ENCODE data around the gene SMYD3.

SMYD3 gene

DNA sequence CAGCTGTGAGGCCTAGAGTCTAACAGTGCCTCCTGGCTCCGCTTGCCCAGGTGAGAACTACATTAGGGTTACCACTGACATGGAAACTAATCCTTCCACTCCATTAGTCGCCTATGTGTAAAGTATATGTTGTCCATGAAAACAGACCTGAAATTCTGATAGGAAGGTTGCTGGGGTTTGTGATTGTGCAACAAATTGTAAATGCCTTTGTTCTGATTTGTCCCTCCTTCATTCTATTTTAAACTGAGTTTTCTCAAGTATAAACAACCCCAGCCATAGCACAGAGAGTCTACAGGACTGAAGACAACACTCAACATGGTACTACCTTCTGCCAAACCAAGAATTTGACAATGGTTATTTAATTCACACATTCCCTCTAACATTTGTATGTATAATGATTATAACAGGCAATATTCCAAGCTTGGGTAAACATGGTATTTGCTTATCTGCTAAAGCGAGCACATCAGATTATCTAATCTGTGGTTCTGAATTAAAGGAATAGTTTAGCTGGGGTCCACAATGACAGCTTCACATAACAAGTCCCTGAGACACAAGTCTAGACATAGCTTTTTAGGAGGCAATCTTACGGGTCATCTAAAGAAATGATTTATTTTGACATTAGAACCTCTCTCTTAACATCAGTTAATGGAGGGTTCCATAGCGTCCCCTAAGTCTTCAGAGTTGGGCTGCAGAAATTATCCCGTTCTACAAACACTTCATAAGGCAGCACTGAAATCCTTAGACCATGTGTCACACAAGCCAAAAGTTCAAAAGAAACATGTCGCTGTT is 633.0 kb downstream of the SMYD3 start:
- H3K27ac Mint-ChIP-seq, result no peak overlapping the region
- peaks cover 14% of the 10 kb centered on the region for H3K36me3 Mint-ChIP-seq
- H3K4me3 Mint-ChIP-seq, result no peak overlapping the region
- H3K9me3 Mint-ChIP-seq (ENCODE audit: low read depth), result no peaks in the 10 kb centered on the region
- no peaks in the 10 kb centered on the region for H3K4me1 Mint-ChIP-seq (ENCODE audit: low read depth)
- H3K27me3 Mint-ChIP-seq, result no peaks in the 10 kb centered on the region

DNA sequence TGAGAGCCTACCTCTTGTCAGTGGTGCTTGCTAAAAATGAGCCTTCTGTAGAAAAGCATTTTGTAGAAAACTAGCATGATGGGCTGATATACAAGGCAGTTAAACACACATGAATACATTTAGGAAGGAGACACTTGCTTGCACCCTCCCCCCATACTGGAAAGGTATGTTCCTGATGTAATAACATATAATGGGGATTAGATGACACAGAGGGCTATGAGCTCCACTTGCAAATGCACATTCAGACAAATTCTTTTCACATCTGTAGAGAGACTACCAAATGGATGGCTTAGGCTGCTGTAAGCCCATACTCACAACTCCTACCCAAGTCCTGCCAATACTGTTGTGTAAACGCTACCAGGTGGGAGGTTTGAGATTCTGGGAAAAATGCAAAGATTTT is 634.0 kb downstream of the SMYD3 start:
- Mint-ChIP-seq H3K27ac (no peak overlapping the region), H3K36me3 (peaks cover 14% of the 10 kb centered on the region), H3K27me3 (no peaks in the 10 kb centered on the region), H3K4me3 (no peak overlapping the region), H3K4me1 (ENCODE audit: low read depth) (no peaks in the 10 kb centered on the region), H3K9me3 (ENCODE audit: low read depth) (no peaks in the 10 kb centered on the region)

DNA sequence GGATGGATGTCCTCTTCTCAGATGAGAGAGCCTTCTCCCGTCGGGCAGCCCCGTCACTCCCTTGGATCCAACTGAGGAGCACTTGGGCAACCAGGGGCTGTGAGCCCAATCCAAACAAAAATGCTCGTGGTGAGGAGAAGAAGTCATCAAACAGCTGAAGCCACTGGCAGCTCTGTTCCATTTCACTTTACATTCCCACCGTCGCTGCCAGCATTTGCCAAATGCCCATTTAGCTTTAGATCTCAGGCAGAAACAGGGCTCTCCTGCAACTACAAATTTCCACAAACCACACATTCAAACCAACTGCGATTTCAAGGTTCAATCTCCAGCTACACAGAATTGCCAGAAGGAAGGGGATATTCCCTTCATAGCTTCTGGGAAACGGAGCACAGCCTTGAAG is 634.6 kb downstream of the SMYD3 start:
- no peak overlapping the region for H3K27ac Mint-ChIP-seq
- H3K4me1 Mint-ChIP-seq (ENCODE audit: low read depth), result no peaks in the 10 kb centered on the region
- H3K36me3 Mint-ChIP-seq, result peaks cover 14% of the 10 kb centered on the region
- H3K9me3 Mint-ChIP-seq (ENCODE audit: low read depth), result no peaks in the 10 kb centered on the region
- H3K4me3 Mint-ChIP-seq, result no peak overlapping the region
- no peaks in the 10 kb centered on the region for H3K27me3 Mint-ChIP-seq

DNA sequence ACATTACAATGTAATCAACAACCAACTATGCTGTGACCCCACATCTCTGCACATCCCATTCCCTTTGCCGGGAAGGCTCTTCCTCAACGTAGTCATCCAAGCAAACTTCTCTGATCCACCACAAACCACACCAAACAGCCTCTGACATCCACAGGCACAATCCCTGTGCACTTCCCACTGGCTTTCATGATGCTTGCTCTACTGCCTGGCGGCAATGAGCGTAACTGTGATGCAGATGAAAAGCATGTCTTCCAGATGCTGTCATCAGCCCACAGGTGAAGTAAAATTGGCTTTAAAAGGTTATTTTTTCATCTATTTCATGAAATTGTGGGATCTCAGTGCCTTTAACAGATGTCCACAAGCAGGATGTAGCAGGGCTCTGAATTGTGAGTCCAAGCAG is 635.2 kb downstream of the SMYD3 start:
- Mint-ChIP-seq H3K27me3 (no peaks in the 10 kb centered on the region), H3K27ac (no peak overlapping the region), H3K4me1 (ENCODE audit: low read depth) (no peaks in the 10 kb centered on the region), H3K36me3 (peaks cover 14% of the 10 kb centered on the region), H3K9me3 (ENCODE audit: low read depth) (no peaks in the 10 kb centered on the region), H3K4me3 (no peak overlapping the region)

DNA sequence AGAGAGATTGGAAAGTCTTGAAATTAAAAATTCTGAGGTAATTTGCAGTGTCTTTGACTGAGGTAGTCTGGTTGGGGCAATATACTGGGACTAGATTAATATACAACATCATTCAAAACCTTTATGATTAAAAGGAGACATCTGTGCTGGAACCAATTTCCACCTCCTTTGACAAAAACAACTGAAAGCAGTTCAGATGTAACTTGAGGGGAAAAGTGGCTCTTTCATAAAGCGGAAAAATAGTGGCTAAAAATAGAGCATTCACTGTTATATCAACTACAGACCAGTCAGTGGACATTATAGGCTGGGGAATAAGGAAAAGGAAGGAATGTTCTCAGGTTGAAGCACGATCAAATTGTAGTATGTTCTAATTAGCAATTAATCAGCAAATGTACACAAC is 635.9 kb downstream of the SMYD3 start:
- Mint-ChIP-seq H3K4me3 (no peak overlapping the region), H3K36me3 (peaks cover 14% of the 10 kb centered on the region), H3K9me3 (ENCODE audit: low read depth) (no peaks in the 10 kb centered on the region), H3K27me3 (no peaks in the 10 kb centered on the region), H3K27ac (no peak overlapping the region), H3K4me1 (ENCODE audit: low read depth) (no peaks in the 10 kb centered on the region)

DNA sequence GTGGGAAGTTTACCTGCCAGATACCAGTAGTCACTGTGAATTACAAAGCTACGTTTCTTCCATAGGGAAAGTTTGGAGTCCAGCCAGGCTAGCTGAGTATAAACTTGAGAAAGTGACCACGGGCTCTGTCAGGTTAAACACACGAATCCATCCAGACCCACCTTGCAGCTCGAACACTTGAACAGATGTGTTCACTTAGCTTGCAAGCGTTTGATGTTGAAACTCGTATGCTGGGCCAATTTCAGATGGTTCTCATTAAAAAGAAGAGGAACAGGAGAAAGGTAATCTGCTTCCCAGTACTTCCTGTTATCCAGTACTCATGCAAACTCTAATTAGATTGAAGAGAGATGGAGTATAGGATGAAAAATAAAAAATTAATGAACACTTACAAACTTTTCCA is 636.4 kb downstream of the SMYD3 start:
- H3K4me1 Mint-ChIP-seq (ENCODE audit: low read depth), result no peaks in the 10 kb centered on the region
- peaks cover 12% of the 10 kb centered on the region for H3K36me3 Mint-ChIP-seq
- no peaks in the 10 kb centered on the region for H3K27me3 Mint-ChIP-seq
- H3K27ac Mint-ChIP-seq, result no peak overlapping the region
- no peak overlapping the region for H3K4me3 Mint-ChIP-seq
- H3K9me3 Mint-ChIP-seq (ENCODE audit: low read depth), result no peaks in the 10 kb centered on the region

DNA sequence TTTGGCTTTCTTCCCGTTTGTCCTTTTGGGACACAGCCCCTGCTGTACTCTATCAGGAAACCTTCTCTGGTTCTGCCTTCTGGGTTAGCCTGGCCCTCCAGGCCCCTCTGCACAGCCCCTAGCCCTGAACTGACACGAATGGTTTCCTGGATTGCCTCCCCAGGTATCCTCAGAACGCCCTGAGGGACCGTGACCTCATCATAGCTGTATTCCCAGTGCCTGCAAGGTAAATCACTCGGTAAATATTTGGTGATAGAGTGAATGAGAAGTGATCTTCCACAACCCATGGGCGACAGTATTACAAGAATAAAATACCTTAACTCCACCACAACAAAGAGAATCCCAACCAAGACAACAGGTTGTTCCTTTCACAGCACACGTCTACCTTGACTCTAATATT is 637.2 kb downstream of the SMYD3 start:
- Mint-ChIP-seq H3K9me3 (ENCODE audit: low read depth) (no peaks in the 10 kb centered on the region), H3K36me3 (peaks cover 11% of the 10 kb centered on the region), H3K4me1 (ENCODE audit: low read depth) (no peaks in the 10 kb centered on the region), H3K27me3 (no peaks in the 10 kb centered on the region), H3K4me3 (no peak overlapping the region), H3K27ac (no peak overlapping the region)

DNA sequence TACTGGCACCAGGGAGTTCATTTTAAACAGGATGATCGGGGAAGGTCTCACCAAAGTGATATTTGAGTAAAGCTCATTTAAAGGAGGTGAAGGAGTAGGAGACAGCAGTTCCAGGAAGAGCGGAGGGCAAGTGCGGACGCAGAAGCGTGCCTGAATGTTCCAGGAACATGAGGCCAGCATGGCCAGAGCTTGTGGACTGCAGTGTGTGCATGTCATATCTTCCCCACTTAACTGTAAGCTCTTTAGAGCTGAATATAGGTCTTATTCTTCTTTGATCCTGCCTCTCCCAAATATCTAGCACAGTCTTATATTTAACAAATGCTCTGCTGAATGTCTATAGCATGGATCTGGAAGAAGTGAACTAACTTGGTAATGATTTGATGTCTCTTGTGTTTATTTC is 639.3 kb downstream of the SMYD3 start:
- H3K36me3 Mint-ChIP-seq, result peaks cover 26% of the 10 kb centered on the region
- no peaks in the 10 kb centered on the region for H3K27me3 Mint-ChIP-seq
- H3K4me3 Mint-ChIP-seq, result no peak overlapping the region
- H3K4me1 Mint-ChIP-seq (ENCODE audit: low read depth), result no peaks in the 10 kb centered on the region
- no peak overlapping the region for H3K27ac Mint-ChIP-seq
- H3K9me3 Mint-ChIP-seq (ENCODE audit: low read depth), result no peaks in the 10 kb centered on the region

DNA sequence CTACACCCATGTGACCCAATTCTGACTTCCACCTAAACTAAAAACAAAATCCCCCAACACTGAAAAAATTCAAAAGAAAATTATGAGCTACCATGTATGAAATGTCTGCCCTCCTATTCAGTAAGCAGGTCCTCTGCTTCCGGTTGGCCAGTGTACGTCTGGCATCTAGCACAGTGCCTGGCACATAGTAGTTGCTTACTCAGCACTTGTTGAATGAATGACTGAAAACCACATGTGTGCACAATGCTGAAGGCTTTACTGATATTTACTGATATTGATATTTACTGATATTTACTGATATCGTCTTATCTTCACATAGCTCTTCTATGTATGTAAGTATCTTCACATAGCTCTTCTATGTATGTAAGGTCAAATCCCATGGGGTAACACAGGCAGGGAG is 642.2 kb downstream of the SMYD3 start:
- Mint-ChIP-seq H3K4me1 (ENCODE audit: low read depth) (no peaks in the 10 kb centered on the region), H3K27me3 (no peaks in the 10 kb centered on the region), H3K4me3 (no peak overlapping the region), H3K36me3 (peaks cover 30% of the 10 kb centered on the region), H3K27ac (no peak overlapping the region), H3K9me3 (ENCODE audit: low read depth) (no peaks in the 10 kb centered on the region)

DNA sequence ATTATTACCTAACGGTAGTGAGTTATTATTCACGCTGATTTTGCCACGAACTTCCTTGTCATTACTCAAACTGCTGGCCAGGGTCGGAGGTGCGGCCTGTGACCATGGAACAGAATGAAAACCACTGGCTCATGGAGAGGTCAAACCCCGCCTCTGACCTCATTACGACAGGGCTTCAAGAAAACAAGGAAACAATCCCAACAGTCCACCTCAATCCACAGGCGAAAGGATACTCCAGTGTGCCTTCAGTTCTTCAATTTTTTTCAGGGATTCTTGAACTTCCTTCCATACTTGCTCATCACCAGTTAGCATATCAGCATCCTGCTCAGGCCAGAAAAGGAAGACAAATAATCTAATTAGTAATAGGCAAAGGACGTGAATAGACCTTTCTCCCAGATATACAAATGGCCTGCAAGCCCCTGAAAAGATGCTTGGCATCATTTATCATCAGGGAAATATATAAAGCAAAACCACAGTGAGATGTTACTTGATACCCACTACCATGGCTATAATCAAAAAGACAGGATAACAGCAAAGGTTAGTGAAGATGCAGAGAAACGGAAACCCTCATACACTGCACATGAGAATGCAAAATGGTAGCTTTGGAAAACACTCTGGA is 643.4 kb downstream of the SMYD3 start:
- H3K4me3 Mint-ChIP-seq, result no peak overlapping the region
- no peaks in the 10 kb centered on the region for H3K9me3 Mint-ChIP-seq (ENCODE audit: low read depth)
- peaks cover 33% of the 10 kb centered on the region for H3K36me3 Mint-ChIP-seq
- H3K27ac Mint-ChIP-seq, result no peak overlapping the region
- H3K27me3 Mint-ChIP-seq, result no peaks in the 10 kb centered on the region
- H3K4me1 Mint-ChIP-seq (ENCODE audit: low read depth), result no peaks in the 10 kb centered on the region

DNA sequence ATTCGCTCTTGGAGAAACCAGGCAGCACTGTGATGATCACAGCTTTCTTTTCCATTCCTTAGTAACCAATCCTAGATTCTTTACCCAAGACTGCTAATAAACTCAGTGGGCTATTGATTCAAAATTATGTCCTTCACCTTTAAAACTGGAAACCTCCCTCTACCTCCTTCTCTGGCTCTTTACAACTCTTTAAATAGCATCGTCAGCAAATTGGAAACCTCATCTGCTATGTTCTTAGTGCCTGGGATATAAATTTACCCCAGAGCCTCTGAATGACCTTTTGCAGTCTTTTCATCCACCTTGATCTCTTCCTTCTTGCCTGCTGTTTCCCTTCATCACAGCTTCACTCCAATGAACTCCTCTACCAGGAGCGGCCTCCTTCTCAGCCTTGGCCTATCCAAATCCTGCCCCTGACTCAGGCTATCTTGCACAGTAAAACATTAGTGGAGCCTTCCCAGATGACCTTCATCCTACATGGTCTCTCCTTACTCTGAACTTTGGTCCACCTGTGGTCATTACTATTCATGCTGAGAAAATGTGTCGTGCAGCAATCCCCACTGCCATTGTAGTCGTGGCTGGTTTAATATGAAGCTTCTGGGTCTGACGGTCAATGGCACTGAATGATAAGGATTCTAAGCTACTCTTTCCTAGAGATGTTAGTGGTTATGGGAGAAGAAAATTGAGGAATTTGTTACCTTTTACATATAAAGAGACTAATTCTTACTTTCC is 644.1 kb downstream of the SMYD3 start:
- Mint-ChIP-seq H3K36me3 (peaks cover 37% of the 10 kb centered on the region), H3K27ac (no peak overlapping the region), H3K27me3 (no peaks in the 10 kb centered on the region), H3K4me3 (no peak overlapping the region), H3K9me3 (ENCODE audit: low read depth) (no peaks in the 10 kb centered on the region), H3K4me1 (ENCODE audit: low read depth) (no peaks in the 10 kb centered on the region)

DNA sequence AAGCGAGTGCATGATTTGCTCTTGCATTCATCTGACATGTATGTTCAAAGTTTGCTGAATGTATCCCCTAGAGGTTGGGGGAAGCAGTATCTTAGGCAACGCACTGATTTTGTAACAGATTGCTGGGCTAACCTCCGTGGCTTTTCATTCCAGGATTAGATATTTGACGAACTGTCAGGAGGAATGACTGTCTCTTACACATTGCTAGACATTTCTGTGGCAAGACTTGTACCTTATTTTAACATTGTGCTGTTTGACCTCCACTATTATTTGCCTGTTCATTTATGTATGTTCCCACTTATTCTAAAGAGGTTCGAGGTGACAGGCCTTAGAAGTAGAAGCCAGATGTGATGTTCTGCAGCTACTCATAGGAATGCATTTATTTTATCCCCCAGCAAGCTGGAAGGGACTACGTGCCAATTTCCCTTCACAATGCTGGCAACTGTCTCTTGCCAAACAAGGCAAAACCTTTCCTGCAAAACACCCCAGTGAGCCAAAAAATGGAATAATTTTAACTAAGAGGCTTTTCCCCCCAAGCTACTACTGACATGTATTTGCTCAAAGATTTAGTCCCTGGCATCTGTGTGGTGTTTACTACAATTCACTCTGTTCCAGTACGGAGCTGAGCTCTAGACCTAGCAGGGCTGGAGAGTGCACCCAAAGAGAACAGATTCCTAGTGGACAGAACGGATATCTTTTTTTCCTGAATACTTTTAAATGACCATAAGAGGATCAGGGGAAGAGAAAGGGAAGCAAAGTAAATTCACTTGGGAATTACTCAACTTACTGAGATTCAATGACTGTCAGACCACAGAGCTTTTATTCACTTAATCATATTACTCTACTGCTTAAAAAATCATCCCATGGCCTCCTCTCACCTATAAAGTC is 646.2 kb downstream of the SMYD3 start:
- H3K4me3 Mint-ChIP-seq, result no peak overlapping the region
- peaks cover 52% of the 10 kb centered on the region for H3K36me3 Mint-ChIP-seq
- no peak overlapping the region for H3K27ac Mint-ChIP-seq
- no peaks in the 10 kb centered on the region for H3K9me3 Mint-ChIP-seq (ENCODE audit: low read depth)
- no peaks in the 10 kb centered on the region for H3K27me3 Mint-ChIP-seq
- no peaks in the 10 kb centered on the region for H3K4me1 Mint-ChIP-seq (ENCODE audit: low read depth)

DNA sequence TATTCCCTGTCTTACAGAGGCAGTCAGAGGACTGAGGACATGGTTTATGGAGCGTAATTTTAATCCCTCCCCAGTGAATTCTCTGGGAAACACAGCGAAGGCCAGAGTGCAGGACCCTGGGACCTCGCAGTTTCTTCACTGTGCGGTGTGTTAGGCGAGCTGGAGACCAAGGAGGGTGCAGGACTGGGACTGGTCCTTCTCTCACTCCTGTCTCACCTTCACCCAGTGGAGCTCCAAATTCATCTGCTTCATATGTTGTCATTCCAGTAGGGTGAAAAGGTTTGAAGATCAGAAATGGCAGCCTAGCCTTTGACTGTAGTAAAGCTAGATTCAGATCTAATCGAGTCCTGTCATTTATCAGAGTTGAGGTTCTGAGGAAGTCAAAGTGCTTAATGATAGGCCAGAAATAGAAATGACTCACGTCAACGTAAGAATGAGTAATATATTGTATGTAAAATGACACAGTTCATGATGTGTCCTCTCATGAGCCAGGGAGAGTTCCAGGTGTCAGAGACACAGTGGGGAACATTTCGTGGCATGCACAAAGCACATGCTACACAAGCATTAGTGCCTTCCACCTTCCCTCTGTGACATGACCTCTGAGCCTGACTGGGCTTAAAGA is 647.5 kb downstream of the SMYD3 start:
- H3K4me1 Mint-ChIP-seq (ENCODE audit: low read depth), result no peaks in the 10 kb centered on the region
- no peak overlapping the region for H3K27ac Mint-ChIP-seq
- H3K9me3 Mint-ChIP-seq (ENCODE audit: low read depth), result peaks cover 4% of the 10 kb centered on the region
- peaks cover 57% of the 10 kb centered on the region for H3K36me3 Mint-ChIP-seq
- H3K27me3 Mint-ChIP-seq, result no peaks in the 10 kb centered on the region
- H3K4me3 Mint-ChIP-seq, result no peak overlapping the region

DNA sequence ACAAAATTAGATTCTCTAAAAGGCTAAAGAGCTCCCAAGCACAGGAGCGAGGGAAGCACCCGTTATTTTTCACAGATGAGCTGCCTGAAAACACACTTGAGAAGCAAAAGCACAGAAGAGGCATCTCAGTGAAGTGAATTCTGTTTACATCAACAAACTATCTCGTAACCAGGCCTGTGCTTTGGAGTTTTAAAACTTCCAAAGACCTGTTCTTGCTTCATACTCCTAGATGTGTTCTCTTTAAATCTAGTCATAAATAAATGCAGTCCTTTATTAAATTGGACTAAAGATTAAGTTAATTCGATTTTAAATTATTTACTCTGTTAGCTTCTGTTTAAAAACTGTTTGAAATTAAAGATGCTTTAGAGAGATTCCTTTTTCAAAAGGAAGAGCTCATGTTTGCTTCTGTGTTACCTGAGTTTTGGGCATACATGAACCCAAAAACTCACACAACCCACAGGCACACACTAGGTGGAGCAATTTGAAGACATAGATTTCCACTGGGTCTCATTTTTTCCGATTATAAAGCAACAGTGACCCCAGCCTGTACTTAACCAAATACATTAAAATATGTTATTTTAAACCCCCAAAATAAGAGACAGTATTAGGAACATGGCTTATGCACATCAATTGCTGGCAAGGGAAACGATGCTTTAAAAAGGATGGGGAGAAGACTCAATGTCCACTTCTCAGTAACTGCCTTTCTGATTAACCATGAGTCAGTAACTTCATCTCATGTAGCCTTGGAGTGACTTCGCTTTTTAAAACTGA is 648.2 kb downstream of the SMYD3 start:
- Mint-ChIP-seq H3K4me1 (ENCODE audit: low read depth) (no peaks in the 10 kb centered on the region), H3K27me3 (no peaks in the 10 kb centered on the region), H3K36me3 (peaks cover 57% of the 10 kb centered on the region), H3K4me3 (no peak overlapping the region), H3K9me3 (ENCODE audit: low read depth) (peaks cover 7% of the 10 kb centered on the region), H3K27ac (no peak overlapping the region)

All from activated naive CD8-positive, alpha-beta T cell (primary cell).